GM18951 (cell line): Measurements from ENCODE around the gene SSMEM1.
"Not testable (repeated sequence)": the region's sequence is repeated elsewhere in the genome, so short reads cannot be mapped to it uniquely, and the experiment has no call there.

Experiments used
- POLR2A ChIP-seq: IDR thresholded peaks from 4 replicates; pipeline ENCODE4 v1.6.1; 2011; ENCODE audit warnings: mild to moderate bottlenecking; ENCODE audit not compliant: insufficient read length, insufficient read depth; ENCODE audit errors: extremely low read depth
- in situ Hi-C: fragments of 300-500 bp; cut with MboI; formaldehyde crosslinking; loops from one replicate; pipeline ENCODE4 v1.12.0; 2022; ENCODE audit warnings: low sequenced_read_pairs, mixed read lengths, inconsistent platforms; ENCODE audit not compliant: unreplicated experiment

SSMEM1 gene

GRCh38 chr7:130221746-130222145 is 14.1 kb downstream of the SSMEM1 start:
- TF ChIP-seq POLR2A, result no peak
- in situ Hi-C loops, result no loop called here

GRCh38 chr7:130223646-130224045 is 16.0 kb downstream of the SSMEM1 start:
- in situ Hi-C loops, result no loop called here
- TF ChIP-seq POLR2A, result no peak

DNA sequence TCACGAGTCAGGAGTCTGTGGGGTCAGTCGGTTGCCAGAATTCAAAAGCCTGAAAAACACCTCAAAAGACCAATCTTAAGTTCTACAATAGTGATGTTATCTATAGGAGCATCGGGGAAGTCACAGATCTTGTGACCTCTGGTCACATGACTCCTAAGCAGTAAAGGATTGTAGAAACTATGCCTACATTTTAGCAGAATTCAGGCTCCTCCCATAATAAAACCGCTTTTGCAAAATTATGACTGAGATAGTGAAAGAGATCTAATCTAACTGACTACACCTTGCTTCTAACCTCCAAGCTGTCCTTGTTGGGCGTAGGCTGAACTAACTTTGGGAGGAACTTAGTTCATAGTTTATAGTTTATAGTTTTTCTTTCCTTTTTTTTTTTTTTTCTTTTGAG is 16.6 kb downstream of the SSMEM1 start:
- in situ Hi-C loops, result no loop called here
- no peak for TF ChIP-seq POLR2A

DNA sequence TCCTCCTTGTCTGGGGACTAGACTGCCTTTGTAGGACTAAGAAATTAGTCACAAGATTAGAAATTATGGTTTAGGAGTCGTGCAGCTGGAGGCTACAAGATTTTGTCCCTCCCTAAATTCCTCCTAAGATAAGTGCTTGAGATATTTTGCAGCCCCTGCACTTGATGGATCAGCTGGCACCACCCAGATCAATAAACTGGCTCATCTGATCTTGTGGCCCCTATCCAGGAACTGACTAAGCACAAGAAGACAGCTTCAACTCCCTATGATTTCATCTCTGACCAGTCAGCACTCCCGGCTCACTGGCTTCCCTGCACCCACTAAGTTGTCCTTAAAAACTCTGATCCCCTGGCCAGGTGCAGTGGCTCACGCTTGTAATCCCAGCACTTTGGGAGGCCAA is 17.3 kb downstream of the SSMEM1 start:
- in situ Hi-C loops, result not testable (repeated sequence)

DNA sequence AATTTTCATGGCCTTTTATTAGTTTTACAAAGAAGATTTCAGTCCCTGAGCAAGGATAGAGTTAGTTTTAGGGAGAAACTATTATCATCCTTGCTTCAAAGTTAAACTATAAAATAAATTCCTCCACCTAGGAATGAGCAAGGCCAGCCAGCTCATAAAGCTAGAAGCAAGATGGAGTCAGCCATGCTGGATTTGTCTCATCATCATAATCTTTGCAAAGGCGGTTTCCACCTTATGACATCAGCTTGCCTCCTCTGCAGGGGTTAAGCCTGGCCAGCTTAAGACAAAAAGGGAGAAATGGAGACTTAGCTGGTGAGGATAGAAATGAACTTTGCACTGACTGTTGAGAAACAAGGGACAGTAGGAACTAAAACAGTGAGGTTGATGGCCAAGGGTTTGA is 18.7 kb downstream of the SSMEM1 start:
- no peak for TF ChIP-seq POLR2A
- in situ Hi-C loops, result no loop called here

DNA sequence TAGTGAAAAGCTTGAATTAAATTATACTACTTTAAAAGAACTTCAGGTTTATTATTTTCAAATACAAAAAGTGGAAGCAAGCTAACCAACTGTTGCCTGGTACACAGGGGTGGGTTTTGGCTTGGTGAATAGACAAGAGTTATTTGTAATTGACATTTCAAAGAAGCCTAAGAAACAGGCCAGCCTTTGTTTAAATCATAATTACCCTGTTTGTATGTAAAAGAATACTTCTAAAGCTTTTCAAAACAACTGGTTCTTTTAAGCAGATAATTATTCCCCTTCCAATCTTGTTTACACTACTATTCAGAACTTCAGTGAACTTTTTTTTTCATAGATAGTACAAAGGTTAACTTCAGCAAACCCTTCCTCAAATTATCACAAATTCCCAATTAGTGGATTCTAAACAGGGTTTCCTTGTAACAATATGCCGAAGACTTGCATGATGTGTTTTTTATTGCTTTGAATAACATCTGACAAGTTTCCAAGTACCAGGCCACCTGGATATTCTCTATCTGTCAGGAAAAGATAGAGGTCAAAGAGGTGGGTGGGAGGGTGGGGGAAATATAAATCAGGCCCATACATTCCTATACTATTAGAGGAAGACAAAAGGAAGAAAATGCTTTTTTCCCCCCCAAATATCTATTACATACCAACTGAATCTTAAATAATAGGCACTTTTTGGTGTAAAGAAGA is 20.4 kb downstream of the SSMEM1 start:
- in situ Hi-C loops, result no loop called here
- no peak for TF ChIP-seq POLR2A

GRCh38 chr7:130228840-130229502 is 21.3 kb downstream of the SSMEM1 start:
- in situ Hi-C loops, result no loop called here
- no peak for TF ChIP-seq POLR2A

- in situ Hi-C loops, result not testable (repeated sequence)
Measured at GRCh38 chr7:130229981-130230380, 22.3 kb downstream of the SSMEM1 start.

GRCh38 chr7:130231792-130232191 is 24.1 kb downstream of the SSMEM1 start:
- in situ Hi-C loops, result no loop called here
- no peak for TF ChIP-seq POLR2A

- in situ Hi-C loops, result no loop called here
- no peak for TF ChIP-seq POLR2A
Measured at GRCh38 chr7:130232209-130232608, 24.5 kb downstream of the SSMEM1 start.

- no peak for TF ChIP-seq POLR2A
- in situ Hi-C loops, result no loop called here
Measured at GRCh38 chr7:130234078-130234477, 26.4 kb downstream of the SSMEM1 start.

- in situ Hi-C loops, result not testable (repeated sequence)
Measured at GRCh38 chr7:130236361-130236760, 28.7 kb downstream of the SSMEM1 start.

- in situ Hi-C loops, result no loop called here
- no peak for TF ChIP-seq POLR2A
Measured at GRCh38 chr7:130240240-130240639, 32.6 kb downstream of the SSMEM1 start.

DNA sequence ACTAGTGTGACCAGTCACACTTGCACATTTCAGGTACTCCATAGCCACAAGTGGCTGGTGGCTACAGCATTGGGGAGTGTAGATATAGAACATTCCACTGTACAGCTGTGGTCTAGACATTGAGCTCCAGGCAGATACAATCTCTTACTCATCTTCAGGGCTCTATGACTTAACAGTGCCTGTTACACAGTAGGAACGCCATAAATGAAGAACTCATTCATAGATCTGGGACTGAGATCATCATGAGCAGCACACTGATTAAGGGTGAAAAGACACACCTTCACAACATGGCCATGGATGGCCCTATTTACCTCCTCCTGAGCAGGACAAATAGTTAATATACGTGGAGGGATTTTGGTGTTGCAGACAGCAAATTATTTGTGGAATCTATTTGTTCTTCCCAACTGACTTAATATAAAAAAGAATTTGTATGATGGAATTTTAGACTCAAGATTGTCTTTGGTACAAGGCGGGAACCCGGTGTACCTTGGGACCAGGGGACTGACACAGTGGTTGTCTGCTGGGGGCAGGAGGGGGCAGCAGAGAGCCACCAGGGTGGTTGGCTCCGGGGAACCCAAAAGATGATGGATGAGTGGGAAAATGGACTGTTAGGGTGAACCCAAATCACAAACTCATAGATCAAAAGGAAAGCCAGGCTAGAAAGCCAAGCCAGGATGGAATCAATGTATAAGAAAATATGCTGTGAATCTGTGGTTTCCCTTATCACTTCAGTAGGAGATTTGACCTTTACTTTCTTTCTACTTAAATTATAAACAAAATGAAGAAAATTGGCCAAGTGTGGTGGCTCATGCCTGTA is 34.7 kb downstream of the SSMEM1 start:
- TF ChIP-seq POLR2A, result no peak
- in situ Hi-C loops, result no loop called here

DNA sequence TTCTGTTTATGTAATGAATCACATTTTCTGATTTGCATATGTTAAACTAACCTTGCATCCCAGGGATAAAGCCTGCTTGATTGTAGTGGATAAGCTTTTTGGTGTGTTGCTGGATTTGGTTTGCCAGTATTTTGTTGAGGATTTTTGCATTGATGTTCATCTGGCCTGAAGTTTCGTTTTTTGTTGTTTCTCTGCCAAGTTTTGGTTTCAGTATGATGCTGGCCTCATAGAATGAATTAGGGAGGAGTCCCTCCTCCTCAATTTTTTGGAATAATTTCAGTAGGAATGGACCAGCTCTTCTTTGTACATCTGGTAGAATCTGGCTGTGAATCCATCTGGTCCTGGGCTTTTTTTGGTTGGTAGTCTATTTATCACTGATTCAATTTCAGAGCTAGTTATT is 35.8 kb downstream of the SSMEM1 start:
- in situ Hi-C loops, result not testable (repeated sequence)

- in situ Hi-C loops, result not testable (repeated sequence)
Measured at GRCh38 chr7:130246491-130246890, 38.8 kb downstream of the SSMEM1 start.

DNA sequence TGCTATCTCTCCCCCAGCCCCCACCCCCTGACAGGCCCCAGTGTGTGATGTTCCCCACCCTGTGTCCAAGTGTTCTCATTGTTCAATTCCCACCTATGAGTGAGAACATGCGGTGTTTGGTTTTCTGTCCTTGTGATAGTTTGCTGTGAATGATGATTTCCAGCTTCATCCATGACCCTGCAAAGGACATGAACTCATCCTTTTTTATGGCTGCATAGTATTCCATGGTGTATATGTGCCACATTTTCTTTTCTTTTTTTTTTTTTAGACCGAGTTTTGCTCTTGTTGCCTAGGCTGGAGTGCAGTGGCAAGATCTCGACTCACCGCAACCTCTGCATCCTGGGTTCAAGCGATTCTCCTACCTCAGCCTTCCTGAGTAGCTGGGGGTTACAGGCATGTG is 41.2 kb downstream of the SSMEM1 start:
- in situ Hi-C loops, result not testable (repeated sequence)

- in situ Hi-C loops, result not testable (repeated sequence)
Measured at GRCh38 chr7:130249626-130250025, 42.0 kb downstream of the SSMEM1 start.
